Fibroblast of pulmonary artery (primary cell): ENCODE results near the gene CCNB2.
"Not testable (repeated sequence)": the region's sequence is repeated elsewhere in the genome, so short reads cannot be mapped to it uniquely, and the experiment has no call there.

Experiments
- DNase-seq: peaks from one replicate; pipeline ENCODE4 v3.0.0-alpha.2; 2010; ENCODE audit warnings: low read depth
- H3K4me3 ChIP-seq: replicated peaks from 2 replicates; pipeline ENCODE4 v1.5.1; 2011; ENCODE audit warnings: low read depth, mild to moderate bottlenecking, control low read depth, low read length, moderate library complexity
- TF ChIP-seq, protein P1 (sequence below): IDR thresholded peaks from 2 replicates; pipeline ENCODE4 v1.5.1; 2011; ENCODE audit warnings: mild to moderate bottlenecking, control low read depth, low read length, inconsistent platforms; ENCODE audit errors: missing control alignments

The CCNB2 gene

DNA sequence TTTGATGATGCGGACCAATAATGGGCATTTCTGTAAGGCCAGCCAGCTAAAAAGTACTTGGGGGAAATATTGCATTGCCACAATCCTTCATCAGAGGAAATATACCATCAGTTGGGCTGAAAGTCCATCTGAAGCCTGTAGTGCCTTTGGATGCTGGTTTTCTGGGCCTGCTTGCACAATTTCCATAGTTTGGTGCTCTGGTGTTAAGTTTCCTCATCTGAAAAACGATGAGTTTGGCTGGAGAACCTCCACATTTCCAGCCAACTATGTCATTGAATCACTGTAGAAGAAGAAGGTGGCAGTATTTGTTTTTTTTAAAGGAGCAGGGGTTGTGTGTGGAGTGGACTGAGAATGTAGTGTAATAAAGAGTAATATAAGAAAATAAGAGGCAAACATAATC is 10.1 kb downstream of the CCNB2 start:
- H3K4me3 ChIP-seq: no peak overlapping the region
- DNase-seq: no peak

DNA sequence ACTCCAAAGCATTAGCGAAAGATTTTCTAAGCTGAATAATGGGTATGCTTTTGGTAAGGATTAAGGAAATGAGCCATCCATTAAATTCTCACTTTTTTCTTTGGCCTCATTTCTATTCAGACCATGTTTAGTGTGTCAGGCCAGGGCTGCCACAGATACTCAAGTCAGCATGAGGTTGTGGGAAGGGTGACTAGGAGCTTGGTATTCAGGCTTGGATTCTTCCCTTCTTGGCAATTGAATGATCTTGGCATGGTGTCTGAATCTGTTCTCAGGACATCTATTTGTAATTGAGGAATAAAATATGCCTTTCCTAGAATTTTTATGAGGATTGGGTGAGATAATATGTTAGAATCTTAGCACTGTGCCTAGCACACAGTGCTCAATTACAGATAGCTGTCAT is 11.2 kb downstream of the CCNB2 start:
- H3K4me3 ChIP-seq: no peak overlapping the region
- TF ChIP-seq, protein P1, sequence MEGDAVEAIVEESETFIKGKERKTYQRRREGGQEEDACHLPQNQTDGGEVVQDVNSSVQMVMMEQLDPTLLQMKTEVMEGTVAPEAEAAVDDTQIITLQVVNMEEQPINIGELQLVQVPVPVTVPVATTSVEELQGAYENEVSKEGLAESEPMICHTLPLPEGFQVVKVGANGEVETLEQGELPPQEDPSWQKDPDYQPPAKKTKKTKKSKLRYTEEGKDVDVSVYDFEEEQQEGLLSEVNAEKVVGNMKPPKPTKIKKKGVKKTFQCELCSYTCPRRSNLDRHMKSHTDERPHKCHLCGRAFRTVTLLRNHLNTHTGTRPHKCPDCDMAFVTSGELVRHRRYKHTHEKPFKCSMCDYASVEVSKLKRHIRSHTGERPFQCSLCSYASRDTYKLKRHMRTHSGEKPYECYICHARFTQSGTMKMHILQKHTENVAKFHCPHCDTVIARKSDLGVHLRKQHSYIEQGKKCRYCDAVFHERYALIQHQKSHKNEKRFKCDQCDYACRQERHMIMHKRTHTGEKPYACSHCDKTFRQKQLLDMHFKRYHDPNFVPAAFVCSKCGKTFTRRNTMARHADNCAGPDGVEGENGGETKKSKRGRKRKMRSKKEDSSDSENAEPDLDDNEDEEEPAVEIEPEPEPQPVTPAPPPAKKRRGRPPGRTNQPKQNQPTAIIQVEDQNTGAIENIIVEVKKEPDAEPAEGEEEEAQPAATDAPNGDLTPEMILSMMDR: no peak
- DNase-seq: no peak

More for the DNA sequence above, 10.1 kb downstream of the CCNB2 start:
- TF ChIP-seq, protein P1: no peak

DNA sequence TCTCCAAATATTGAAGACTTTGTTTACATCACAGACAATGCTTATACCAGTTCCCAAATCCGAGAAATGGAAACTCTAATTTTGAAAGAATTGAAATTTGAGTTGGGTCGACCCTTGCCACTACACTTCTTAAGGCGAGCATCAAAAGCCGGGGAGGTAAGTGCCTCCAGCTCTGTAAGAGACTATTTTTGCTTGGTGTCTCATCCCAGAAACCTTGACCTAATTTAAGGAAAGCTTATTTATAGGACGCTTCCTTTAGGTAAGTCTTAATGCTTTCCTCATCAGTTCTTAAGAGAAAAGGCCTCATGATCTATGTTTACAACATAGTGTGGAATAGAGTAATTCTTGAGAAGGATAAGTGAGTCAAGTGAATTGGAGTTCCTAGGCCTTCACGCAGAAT is 11.8 kb downstream of the CCNB2 start:
- DNase-seq: no peak
- TF ChIP-seq, protein P1: no peak
- H3K4me3 ChIP-seq: no peak overlapping the region

DNA sequence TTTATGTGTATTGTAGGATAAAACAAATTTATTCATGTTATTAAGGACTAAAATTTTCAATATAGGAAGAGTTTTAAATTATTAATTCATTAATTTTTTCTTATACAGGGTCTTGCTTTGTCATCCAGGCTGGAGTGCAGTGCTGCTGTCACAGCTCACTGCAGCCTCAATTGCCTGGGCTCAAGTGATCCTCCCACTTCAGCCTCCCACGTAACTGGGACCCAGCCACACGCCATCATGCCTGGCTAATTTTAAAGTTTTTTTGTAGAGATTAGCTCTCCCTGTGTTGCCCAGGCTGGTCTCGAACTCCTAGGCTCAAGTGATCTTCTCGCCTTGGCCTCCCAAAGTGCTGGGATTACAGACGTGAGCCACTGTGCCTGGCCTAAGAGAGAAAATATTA is 14.7 kb downstream of the CCNB2 start:
- no peak overlapping the region for H3K4me3 ChIP-seq
- TF ChIP-seq, protein P1: no peak
- no peak for DNase-seq

DNA sequence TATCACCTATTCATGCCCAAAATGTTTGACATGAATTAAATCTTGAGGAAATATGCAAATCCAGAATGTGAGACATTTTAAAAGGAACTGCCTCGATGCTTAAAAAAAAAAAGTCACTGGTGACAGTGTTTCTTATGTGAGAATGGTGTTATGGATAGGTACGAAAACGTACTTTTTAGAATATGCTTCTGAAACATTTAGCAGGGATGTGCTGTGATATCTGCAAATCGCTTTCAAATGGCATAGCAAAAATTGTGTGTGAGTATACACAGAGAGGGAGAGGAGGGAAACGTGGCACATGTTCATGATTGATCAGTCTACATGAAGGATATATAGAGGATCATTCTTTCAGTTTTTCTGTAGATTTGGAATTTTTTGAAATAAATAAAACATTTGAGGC is 16.0 kb downstream of the CCNB2 start:
- DNase-seq: no peak
- H3K4me3 ChIP-seq: no peak overlapping the region
- TF ChIP-seq, protein P1: no peak

DNA sequence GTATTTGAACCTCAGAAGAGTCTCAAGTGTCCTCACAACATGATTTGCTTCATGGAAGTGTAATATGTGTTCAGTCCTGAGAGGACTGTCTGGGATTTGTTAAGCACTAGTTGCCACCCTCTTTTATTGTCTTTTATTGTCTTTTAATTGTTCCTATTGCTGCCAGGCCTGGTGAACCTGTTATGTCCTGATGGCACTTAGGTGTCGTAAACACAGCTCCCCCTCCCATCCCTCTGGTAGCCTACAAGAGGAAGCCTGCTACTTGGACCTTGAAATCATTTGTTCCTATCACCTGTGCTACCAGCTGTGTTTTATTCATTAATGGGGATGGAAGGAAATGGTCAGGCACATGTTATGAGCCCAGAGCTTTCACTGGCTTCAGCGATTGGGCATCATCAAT is 19.3 kb downstream of the CCNB2 start:
- TF ChIP-seq, protein P1: no peak
- no peak overlapping the region for H3K4me3 ChIP-seq
- no peak for DNase-seq

DNA sequence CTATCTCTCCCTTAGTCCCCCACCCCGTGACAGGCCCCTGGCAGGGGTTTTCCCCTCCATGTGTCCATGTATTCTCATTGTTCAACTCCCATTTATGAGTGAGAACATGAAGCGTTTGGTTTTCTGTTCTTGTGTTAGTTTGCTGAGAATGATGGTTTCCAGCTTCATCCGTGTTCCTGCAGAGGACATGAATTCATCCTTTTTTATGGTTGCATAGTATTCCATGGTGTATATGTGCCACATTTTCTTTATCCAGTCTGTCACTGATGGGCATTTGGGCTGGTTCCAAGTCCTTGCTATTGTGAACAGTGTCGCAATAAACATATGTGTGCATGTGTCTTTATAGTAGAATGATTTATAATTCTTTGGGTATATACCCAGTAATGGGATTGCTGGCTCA is 20.7 kb downstream of the CCNB2 start:
- DNase-seq, H3K4me3 ChIP-seq: not testable (repeated sequence)

DNA sequence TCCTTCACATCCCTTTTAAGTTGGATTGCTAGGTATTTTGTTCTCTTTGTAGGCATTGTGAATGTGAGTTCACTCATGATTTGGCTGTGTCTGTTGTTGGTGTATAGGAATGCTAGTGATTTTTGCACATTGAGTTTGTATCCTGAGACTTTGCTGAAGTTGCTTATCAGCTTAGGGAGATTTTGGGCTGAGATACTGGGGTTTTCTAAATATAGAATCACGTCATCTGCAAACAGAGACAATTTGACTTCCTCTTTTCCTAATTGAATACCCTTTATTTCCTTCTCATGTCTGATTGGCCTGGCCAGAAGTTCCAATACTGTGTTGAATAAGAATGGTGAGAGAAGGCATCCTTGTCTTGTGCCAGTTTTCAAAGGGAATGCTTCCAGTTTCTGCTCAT is 22.3 kb downstream of the CCNB2 start:
- not testable (repeated sequence) for DNase-seq, H3K4me3 ChIP-seq
